Stimulated activated CD8-positive, alpha-beta memory T cell treated with anti-CD3 and anti-CD28 coated beads, Interleukin-4, amount 100 ng/mL, for 1 hour (primary cell): Measurements from ENCODE around the gene TMEM131L.
"Not testable (repeated sequence)": the region's sequence is repeated elsewhere in the genome, so short reads cannot be mapped to it uniquely, and the experiment has no call there.

Experiments used
- DNase-seq, 2 donors: peaks; one replicate each; pipeline ENCODE4 v3.0.0-alpha.2; 2020; ENCODE audit warnings: low read depth in 2 of 2, low spot score in 1 of 2

TMEM131L gene, protein sequence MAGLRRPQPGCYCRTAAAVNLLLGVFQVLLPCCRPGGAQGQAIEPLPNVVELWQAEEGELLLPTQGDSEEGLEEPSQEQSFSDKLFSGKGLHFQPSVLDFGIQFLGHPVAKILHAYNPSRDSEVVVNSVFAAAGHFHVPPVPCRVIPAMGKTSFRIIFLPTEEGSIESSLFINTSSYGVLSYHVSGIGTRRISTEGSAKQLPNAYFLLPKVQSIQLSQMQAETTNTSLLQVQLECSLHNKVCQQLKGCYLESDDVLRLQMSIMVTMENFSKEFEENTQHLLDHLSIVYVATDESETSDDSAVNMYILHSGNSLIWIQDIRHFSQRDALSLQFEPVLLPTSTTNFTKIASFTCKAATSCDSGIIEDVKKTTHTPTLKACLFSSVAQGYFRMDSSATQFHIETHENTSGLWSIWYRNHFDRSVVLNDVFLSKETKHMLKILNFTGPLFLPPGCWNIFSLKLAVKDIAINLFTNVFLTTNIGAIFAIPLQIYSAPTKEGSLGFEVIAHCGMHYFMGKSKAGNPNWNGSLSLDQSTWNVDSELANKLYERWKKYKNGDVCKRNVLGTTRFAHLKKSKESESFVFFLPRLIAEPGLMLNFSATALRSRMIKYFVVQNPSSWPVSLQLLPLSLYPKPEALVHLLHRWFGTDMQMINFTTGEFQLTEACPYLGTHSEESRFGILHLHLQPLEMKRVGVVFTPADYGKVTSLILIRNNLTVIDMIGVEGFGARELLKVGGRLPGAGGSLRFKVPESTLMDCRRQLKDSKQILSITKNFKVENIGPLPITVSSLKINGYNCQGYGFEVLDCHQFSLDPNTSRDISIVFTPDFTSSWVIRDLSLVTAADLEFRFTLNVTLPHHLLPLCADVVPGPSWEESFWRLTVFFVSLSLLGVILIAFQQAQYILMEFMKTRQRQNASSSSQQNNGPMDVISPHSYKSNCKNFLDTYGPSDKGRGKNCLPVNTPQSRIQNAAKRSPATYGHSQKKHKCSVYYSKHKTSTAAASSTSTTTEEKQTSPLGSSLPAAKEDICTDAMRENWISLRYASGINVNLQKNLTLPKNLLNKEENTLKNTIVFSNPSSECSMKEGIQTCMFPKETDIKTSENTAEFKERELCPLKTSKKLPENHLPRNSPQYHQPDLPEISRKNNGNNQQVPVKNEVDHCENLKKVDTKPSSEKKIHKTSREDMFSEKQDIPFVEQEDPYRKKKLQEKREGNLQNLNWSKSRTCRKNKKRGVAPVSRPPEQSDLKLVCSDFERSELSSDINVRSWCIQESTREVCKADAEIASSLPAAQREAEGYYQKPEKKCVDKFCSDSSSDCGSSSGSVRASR (N-terminal part only)

DNA sequence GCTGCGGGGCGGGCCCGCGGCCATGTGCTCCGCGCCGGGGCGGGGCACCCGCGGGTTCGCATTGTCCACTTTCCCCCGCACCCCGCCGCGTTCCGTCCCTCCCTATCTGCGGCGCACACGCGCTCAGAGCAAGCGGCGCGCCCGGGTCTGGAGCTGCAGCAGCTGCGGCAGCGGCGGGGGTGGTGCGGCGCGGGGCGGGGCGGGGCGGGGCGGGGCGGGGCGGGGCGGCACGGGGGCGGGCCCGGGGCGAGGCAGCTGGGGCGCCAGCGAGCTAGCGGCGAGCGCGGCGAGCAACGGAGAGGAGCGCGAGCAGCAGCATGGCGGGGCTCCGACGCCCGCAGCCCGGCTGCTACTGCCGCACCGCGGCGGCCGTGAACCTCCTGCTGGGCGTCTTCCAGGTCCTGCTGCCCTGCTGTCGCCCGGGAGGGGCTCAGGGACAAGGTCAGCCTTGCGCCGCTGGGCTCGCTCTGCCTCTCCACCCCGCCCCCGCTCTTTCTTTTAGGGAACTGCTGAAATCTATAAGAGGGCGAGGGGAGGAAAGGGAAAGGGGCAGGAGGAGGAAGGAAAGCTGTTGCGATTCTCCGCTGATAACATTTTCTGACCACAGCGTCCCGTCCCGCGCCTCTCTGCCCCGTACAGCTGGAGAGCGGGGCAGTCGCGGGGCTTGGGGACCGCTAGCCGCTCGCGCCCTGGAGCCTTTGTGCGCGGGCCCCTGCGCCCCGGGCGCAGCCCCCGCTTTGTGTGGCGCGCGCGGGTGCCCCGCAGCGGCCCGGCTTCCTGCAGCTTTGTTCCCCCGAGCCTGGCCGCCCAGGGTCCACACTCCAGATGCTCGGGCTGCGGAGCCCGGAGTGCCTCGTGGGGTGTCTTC is at the start of gene TMEM131L:
Gene TMEM131L, plus strand, starts transcription at position 280 of the 868 bp plus-strand sequence. Its CDS starts 38 bp downstream, at position 318.
- peak in 1 of 2 donors; percentile 46 for DNase-seq

DNA sequence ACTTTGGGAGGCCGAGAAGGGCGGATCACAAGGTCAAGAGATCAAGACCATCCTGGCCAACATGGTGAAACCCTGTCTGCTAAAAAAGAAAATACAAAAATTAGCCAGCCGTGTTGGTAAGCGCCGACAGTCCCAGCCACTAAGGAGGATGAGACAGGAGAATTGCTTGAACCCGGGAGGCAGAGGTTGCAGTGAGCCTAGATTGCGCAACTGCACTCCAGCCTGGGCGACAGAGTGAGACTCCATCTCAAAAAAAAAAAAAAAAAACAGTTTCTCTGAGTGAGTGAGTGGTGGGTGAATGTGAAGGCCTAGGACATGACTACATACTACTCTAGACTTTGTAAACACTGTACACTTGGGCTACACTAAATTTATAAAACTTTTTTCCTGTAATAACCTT is 49.7 kb upstream of the TMEM131L start:
- DNase-seq, result not testable (repeated sequence)

DNA sequence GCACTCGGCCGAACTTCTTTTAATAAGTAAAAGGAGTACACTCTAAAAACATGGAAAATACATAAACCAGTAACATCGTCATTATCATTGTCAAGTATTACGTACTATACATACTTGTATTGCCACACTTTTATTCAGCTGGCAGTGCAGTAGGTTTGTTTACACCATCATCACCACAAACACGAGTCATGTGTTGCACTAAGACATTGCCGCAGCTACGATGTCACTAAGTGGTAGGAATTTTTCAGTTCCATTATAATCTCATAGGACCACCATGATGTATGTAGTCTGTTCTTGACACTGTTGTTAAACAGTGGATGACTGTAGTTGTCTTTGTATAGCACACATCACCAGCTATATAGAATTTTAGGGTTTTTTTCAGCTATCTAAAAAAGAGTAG is 48.0 kb upstream of the TMEM131L start:
- no peak for DNase-seq

DNA sequence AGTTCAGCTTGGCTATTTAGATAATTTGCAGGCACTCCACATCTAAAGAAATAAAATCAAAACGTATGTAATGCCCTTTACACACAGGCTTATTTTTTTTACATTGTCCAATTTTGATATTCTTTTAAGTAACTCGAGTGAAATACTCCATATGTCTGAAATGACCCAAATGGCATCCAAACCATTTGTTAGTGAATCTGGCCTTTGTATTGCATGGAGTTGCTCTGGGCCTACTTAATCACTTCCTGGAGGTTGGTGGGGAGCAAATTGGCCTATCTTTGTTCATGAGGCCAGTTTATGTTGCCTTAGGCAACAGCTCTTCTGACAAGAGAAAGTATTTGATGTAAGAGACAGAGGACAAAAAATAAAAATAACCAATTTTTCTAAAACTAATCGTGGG is 47.6 kb upstream of the TMEM131L start:
- no peak for DNase-seq

DNA sequence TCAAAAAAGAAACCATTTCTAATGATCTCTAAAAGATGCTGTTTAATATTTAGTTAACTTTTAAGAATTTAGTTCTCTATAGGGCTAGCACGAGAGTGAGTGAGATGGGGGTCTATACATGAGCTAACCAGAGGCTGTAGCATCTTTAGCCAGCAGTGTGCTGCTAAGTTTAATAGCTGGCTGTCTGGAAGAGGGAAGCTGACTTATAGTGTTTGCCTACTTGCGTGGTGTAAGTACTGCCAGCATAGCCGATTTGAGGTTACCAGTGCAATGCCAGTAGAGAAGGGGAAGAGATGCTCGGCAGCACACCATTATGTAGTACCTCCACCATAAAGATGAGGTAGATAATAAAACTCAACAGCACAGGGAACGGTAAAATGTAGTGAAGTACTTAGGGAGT is 47.1 kb upstream of the TMEM131L start:
- DNase-seq, result no peak

DNA sequence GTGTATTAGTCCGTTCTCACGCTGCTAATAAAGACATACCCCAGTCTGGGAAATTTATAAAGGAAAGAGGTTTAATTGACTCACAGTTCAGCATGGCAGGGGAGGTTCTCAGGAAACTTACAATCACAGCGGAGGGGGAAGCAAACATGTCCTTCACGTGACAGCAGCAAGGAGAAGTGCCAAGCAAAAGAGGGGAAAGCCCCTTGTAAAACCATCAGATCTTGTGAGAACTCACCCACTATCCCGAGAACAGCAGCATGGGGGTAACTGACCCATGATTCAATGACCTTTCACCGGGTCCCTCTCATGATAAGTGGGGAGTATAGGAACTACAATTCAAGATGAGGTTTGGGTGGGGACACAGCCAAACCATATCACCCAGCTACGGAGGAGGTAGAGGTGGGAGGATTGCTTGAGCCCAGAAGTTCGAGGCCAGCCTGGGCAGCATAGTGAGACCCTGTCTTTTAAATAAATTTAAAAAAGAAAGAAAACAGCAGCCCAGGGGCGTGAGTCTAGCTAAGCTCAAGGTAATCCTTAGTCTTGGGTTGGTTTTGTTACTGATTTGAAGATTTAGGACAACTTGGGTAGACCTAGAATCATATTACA is 46.4 kb upstream of the TMEM131L start:
- DNase-seq, result no peak

DNA sequence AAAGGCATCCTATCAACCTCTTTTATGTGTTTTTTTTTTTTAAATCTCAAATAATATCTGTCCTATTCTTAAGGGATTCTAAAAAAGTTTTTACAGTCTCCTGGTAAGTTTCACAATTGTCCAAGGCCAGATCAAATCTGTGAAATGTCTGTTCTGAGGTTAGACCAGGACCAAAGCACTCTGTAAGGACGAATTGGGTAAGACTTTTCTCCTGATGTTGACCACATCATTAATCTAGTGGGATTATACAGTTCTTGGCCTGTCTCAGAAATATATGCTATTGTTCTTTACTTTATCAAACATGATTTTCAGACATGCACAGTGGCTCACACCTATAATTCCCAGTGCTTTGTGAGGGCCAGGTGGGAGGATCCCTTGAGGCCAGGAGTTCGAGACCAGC is 45.8 kb upstream of the TMEM131L start:
- no peak for DNase-seq

DNA sequence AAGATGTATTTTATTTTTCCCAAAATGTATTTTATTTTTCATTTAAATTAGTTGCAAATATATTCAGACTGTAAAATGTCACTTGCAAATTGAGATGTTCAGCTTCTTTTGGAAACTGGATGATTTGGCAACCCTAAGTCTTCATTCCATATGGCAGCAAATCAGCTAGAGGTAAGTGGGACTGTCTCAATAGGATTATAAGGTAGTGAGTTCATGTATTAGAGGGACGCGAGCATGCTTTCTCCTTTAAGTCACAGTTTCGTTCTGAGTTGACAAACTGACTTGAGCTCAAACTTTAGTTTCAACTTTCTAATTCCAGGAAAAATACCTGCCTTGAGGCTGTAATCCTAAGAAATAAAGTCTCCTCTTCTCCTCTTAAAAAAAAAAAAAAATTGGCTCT is 44.2 kb upstream of the TMEM131L start:
- DNase-seq, result no peak

DNA sequence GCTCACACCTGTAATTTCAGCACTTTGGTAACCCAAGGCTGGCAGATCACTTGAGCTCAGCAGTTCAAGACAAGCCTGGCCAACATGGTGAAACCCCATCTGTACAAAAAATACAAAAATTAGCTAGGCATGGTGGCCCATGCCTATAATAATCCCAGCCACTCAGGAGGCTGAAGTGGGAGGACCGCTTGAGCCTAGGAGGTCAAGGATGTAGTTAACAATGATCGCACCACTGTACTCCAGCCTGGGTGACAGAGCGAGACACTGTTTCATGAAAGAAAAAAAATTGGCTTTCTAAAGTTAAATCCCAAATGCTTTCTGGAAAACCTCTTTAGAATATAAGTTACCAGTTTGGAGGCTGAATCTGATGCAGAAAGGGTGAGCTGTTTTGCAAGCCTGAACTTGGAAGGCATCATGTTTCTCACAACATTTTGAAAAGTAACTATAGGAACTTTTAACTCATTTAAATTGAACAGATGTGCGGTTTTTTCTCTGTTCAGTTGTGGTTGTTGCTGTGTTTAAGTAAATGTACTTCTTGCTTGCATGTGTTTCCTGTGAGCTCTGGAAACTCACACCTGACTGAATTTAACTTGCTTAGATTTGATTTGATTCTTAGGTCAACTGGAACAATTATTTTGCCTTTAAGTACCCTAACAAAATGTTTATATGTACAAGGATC is 39.8 kb upstream of the TMEM131L start:
- no peak for DNase-seq

DNA sequence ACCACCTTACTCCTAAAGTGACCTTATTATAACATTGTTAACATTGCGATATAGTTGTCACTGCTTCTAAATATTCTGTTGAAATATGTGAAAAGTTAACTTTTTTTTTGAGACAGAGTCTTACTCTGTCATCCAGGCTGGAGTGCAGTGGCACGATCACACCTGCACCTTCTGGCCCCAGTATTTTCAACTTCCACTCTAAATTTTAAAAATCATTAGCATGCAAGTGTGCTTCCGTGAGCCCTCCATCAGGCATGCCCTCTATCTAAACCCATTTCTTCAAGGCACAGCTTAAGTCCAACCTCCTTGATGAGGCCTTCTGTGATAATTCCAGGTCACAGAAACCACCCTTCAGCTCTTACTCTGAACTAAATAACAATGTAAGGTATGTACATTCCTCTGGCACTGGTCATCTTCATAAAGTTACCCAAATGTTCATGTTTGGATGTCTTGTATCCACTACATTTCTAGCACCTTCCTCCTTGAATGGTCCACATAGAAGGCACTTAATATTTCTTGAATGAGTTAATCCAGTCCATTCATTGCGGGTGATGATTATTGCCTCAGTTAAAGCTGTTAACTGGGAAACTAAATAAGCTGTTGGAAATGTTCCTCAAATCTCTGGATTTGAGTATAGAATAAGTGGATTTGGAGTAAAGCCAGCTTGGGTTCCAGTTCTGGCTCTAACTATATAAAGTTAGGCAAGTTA is 38.6 kb upstream of the TMEM131L start:
- DNase-seq, result no peak

DNA sequence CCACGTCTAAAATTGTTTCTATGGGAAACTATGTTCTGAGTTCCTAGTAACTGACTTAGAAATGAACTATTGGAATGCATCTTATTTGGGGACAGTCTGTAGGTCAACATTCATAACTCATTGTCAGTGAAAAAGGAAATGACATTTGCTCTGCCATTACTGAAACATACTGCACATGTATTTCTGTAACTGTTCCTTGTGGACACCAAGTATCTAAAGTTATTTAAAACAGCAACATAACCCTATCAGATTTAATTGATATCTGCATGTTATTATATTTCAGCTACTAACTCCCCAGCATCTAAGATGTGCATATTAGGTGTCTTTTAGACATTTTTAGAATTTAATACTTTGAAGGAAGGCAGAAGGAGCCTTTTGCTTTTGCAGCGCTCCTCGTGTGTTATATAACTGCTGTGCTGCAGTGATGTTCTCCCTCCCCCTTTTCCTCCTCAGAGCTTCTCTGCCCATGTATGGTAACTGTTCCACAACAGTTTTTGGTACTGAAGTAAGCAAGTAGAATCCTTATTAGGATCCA is 37.2 kb upstream of the TMEM131L start:
- no peak for DNase-seq

DNA sequence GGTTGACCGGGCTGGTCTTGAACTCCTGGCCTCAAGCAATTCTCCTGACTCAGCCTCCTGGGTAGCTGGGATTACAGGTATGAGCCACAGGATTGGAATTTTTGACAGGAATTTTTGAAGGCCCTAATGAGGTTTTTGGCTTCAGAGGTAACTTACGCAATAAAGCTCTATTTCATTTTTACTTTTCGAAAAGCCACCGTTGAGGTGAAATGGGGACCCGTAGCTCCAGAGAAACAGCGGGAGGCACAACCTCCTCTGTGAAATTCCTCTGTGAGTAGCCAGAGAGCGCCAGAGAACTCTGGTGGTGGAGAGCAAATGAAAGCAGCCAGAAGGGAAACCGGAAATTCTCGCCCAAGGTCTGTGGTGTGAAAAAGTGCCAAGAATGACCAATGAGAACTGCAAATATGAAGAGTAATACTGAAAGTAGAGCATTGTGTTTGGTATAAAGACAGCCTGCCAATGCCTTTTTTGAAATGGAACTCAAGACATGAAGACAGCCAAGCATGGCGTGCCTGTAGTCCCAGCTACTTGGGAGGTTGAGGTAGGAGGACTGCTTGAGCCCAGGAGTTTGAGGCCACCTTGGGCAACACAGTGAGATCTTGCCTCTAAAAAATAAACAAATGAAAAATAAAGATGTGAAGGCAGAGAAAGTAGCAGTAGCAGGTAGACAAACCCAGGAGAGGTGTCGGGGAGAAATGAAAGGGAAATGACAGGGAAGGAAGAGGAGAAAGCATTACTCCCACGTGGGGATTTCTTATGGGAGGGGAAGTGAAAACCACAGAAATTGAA is 33.0 kb upstream of the TMEM131L start:
- peak in 1 of 2 donors; percentile 22 for DNase-seq

DNA sequence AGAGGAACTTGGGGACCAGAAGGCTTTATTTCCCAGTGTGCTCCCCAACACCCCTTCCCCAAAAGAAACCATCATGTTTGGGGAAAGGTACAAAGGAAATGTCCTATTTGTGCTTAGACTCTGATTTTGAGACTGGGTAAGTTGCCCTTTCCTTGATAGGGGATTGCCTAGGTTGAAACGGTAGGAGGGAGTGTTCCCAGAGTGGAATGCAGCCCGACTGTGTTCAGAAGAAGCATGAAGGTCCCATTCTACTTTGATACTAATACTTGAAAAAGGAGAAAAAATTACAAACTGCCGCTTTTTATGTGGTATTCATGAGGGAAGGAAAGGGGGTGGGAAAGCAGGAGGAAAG is 32.4 kb upstream of the TMEM131L start:
- DNase-seq, result no peak

DNA sequence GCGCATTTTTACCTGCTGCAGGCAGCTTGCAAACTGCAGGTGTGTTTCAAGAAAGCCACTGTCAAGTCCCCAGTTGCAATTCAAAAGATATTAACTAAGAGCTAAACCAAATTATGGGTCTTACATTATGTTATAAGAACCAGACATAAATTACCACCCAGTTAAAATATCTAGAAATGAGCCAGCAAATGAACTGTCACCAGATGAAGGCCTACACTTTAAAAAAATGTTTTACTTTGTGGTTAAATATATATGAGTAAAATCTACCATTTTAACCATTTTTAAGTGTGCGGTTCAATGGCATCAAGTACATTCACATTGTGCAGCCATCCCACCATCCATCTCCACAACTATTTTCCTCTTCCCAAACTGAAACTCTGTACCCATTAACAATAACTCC is 32.0 kb upstream of the TMEM131L start:
- no peak for DNase-seq

DNA sequence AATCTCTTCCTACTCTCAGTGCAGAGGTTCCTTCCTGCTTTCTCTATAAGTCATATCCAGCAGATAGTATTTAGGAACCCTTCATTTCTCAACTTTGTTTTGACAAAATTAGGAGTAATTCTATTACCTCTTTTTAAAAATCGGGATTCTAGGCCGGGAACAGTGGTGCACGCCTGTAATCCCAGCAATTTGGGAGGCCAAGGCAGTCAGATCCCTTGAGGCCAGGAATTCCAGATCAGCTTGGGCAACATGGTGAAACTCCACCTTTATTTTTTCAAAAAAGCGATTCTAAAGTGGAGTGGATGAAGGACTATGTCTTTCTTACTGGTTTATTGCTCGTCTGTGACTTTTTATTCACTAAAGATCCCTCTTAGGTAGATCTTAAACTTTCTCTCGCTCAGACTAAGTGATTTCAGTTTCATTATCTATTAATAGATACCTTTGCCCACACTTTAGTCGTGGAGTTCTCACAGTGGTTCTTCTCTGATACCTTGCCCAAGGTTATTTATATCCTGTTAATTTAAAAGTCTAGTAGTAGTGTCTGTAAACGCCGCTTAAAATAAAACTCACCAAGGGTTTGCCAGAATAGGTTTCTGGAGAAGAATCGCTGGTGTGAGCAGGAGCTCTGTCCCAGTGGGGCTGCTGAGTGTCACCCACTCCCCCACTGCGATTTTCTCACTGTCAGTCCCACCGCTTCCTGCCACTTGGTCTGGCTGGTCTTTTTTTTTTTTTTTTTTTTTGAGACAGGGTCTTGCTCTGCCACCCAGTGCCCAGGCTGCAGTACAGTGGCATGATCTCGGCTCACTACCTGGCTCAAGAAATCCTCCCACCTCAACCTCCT is 27.0 kb upstream of the TMEM131L start:
- DNase-seq, result no peak

DNA sequence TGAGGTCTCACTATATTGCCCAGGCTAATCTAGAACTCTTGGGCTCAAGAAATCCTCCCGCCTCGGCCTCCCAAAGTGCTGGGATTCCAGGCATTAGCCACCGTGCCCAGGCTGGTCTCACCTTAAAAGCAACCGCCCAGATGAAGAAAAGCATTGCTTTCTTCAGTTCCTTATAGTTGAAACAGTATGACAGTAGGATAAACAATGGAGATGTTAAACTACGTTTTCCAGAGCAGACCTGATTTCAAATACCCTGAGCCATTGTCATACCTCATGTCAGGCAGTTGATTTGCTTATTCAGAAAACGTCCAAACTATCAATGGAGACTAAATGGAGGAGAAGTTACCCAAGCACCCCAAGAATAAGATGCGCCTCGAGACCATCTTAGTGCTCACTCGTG is 26.3 kb upstream of the TMEM131L start:
- no peak for DNase-seq

DNA sequence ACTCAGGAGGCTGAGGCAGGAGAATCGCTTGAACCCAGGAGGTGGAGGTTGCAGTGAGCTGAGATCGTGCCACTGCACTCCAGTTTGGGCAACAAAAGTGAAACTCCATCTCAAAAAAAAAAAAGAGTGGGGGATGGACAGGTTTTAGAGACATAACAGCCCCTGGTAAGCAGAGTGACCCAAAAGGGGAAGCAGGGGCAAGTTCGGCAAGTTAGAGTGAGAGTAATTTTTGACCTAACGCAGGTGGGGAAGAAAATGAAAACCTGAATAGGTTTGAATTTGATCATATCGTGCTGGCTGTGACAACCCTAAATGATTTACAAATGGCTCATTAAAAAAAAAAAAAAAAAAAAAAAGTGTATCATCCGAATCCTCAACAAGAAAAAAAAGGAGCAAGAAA is 25.7 kb upstream of the TMEM131L start:
- no peak for DNase-seq
